Anterior cingulate cortex (tissue), 58 donors: ENCODE measurements around the gene LBR.
"Not testable (repeated sequence)": the region's sequence is repeated elsewhere in the genome, so short reads cannot be mapped to it uniquely, and the experiment has no call there.

Experiments used
- DNase-seq, 58 donors: peaks; one replicate each; lab custom pipeline; 2025; lab: John Stamatoyannopoulos, UW

LBR gene

DNA sequence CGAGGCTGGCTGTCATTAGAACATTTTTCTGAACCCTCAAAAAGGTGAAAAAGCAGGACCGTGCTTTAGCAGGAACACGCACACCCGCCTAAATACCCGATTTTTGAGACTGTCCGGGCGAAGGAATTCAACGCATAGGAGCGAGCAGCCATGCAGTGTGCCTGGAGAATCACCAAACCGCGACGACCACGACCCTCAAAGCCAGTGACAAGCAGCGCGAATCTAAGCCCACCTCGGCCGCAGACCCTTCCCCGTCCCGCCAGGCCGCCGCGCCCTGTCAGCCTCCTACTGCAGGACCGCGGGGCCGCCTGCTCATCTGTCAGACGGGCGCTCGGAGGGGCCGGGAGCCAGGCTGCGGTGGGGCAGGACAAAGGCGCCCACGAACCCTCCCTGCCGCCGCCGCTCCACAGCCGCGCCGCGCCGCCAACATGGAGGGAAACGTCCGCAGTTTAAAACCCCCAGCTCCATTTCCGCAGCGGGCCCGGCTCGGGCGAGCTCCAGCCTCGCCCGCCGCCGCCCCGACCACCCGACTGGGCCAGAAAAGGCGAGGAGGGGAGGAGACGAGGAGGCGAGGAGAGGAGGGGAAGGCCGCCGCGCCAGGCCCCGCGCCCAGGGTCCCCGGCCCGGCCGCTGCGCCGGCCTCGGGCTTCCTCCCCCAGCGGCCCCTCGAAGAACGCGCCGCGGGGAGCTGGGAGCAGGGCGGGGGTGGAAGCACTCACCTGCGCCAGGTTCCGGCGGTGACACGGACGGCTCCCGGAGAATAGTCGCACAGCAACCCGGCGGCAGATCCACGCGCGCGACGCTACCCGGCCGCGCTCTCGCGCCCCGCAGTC, at the start of gene LBR:
LBR (minus strand) TSS at position 804 of the 833 bp plus-strand sequence. CDS start 3,963 bp downstream, outside the sequence.
- DNase-seq: peak in 23 of 58 donors; percentile 19 to 73 (median 51)

DNA sequence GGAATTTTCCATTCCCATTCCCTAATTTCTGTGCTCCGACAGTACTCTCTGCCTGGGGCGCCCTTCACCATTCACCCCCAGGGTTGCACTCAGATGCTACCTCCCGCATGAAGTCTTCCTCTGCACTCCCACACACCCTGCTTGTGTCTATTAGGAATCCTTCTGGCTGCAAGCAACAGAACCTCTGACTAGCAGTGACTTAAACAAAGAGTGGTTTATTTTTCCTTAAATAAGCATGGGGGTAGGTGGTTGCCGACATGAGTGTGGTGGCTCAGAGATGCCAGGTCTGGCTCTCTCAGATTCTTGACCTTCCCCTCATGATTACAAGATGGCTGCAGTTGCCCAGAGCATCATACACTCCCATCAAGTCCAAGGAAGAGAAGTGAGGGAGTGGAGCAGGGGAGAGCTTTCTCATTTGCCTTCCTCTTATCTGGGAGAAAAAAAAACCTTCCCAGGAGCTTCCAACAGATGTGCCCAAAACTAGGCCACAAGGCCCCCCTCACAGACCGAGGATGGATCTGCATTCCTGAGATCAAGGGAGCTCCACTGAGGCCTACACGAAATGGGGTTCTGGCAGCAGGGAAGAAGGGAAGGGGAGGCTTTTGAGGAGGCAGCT, 49.6 kb upstream of the LBR start:
- no peak for DNase-seq

GRCh38 chr1:225476538-225476988, 48.7 kb upstream of the LBR start:
- no peak for DNase-seq

DNA sequence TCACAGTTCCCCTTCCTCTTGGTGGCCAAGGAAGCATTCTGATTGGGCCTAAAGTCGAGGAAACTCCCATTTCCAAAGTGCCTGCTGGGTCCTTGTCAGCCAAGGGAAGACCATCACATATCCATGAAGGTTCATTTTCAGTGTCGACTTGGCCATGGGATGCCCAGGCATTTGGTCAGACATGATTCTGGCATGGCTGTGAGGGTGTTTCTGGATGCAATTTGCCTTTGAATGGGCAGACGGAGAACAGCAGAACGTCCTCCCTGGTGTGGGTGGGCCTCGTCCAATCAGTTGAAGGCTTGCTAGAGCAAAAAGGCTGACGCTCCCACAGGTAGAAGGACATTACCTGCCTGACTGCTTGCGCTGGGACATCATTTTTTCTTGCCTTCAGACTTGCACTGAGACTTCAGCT, 48.3 kb upstream of the LBR start:
- DNase-seq: no peak

- DNase-seq: peak in 49 of 58 donors; percentile 17 to 79 (median 58)
Measured at GRCh38 chr1:225474986-225475820, 47.4 kb upstream of the LBR start.

DNA sequence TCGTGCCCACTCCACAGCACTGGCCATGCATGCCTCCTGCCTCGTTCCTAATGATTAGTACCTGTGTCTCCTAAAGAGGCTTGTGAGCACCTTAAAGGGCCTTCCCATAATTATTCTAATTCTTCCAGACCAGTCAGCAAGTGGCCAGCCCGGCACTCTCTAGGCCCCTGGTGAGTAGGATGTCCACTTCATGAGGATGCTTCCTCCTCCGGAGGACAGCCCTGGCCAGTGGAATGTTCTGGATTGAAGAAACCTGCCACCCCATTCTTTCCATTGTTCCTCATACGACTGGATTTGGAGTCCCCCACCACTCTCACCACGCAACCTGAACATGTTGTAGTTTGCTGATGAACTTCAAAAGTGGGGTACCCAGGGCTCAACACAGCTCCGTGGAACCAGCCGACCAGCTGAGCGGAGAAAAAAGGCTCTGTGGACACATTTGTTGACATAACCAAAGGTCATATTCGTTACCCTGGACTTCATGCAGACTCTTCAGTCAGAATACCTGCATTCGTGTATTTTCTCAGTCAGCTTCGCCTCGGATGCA, 46.7 kb upstream of the LBR start:
- no peak for DNase-seq

- DNase-seq: not testable (repeated sequence)
Measured at GRCh38 chr1:225473676-225474438, 46.0 kb upstream of the LBR start.

- peak in 18 of 58 donors; percentile 15 to 63 (median 32) for DNase-seq
Measured at GRCh38 chr1:225473266-225473665, 45.4 kb upstream of the LBR start.

DNA sequence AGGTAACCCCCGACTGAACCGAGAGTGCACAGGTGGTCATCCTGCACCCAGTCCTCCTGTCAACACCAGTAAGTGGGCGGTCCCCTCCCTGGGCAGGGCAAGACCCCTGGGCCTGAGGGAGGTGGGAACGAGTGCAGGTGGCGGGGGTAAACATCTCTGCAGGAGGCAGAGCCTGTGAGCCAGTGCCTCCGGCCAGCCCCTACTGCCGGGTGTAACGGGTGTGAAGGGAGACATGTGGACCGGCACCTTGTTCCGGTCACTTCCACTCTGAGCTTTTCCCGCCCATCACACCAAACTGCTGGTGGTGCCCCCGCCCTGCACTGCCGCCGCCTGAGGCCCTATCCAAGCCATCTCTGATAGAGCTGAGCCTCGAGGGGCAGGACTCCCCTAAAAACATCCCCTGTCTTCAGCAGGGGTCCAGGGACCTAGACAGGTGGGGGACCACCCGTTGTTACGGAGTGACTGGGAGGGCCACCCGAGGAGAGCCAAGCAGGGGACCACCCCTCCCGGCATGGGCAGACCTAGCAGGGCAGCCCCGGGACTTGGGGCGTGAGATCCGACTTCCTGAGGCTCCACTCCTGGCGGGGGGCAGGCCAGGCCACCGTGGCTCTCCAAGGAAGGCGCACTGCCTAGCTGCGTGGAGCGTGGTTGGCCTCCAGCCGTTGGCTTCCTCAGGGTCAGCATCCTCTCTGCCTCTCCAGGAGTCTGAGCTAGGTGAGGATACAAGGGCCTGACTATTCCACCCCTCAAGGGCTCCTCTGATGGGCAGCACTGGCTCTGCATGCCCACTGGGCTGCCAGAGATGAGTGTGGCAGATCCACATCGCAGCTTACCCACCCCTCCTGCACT, 43.8 kb upstream of the LBR start:
- no peak for DNase-seq

GRCh38 chr1:225471109-225471452, 43.2 kb upstream of the LBR start:
- DNase-seq: no peak

- DNase-seq: no peak
Measured at GRCh38 chr1:225470211-225471108, 42.6 kb upstream of the LBR start.

DNA sequence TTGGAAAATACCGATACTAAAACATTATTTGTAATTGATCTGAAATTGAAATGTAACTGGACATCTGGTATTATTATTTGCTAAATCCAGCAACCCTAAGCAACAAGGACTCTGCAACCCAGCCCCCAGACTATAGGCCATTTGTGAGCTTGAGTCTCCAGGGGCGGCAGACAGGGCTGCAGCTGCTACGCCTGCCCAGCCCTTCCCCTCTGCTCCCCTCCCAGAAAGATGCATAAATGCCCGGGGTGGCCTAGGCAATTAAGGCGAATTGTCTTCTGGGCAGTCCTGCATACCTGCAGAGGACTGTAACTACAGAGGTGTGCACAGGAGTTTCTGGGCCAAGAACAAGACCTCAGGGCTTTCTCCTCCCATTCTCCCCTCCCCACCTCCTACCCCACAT, 41.2 kb upstream of the LBR start:
- no peak for DNase-seq

DNA sequence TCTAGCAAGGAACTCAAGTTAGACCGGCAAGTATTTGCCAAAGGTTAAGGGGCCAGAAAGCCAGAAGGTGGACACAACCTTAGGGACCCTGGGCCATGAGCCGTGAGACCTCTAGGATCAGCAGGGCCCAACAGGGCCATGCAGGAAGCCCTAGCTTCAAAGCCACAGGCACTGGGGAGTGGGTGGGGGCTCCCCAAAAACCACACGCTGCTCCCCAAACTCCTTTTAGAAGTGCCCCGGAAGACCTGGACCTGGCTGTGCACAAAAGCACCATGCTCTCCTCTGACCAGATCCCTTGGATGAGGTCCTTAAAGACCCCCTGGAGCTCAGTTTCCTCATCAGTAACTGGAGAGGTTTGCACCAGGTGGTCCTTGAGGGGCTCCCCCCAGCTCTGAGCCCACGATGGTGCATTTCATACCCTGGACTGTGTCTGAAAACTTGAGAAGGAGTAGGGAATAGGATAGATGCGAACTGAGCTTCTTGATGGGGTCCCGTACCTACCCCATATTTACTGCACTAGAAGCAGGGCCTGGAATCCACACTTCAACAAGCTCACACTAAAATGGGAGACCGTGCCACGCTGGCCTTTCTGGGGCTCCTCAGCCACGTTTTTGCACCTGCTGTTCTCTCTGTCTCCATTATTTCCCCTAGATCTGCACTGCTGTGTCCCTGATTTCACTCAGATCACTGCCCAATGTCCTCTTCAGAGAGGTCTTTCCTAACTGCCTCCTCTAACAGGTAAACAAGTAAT, 40.6 kb upstream of the LBR start:
- no peak for DNase-seq

- DNase-seq: peak in 19 of 58 donors; percentile 11 to 43 (median 25)
Measured at GRCh38 chr1:225467193-225468020, 39.6 kb upstream of the LBR start.

DNA sequence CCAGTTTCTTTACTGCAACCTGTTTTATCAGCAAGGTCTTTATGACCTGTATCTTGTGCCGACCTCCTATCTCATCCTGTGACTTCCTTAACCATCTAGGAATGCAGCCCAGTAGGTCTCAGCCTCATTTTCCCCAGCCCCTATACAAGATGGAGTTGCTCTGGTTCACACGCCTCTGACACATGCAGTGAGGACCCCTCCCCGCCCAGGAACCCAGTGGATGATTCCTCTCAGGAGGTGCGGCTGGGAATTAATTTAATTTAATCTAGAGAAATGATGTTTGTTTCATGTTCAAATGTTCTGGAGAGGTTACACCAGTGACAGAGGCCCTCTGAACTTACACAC, 39.0 kb upstream of the LBR start:
- DNase-seq: no peak

GRCh38 chr1:225465793-225466517, 38.1 kb upstream of the LBR start:
- no peak for DNase-seq
